DND-41 (cell line): Measurements from ENCODE around the gene NUBP2.

ENCODE experiments used
- ATAC-seq: fragments of 200-7000 bp; cut with Tn5 transposase; 3 replicates; pipeline ENCODE4 v1.9.1; 2021; ENCODE audit warnings: low read depth; ENCODE audit not compliant: insufficient read depth
- DNase-seq: peaks from one replicate; pipeline ENCODE4 v3.0.0-alpha.2; 2020
- H2AFZ ChIP-seq: 2 replicates; pipeline ENCODE4 v1.6.0; 2012; ENCODE audit warnings: low read depth, low read length
- H3K27ac ChIP-seq: 2 replicates; pipeline ENCODE4 v1.5.1; 2012; ENCODE audit warnings: low read length, inconsistent platforms
- H3K27me3 ChIP-seq: fragments of 200-600 bp; sonication (generic); 2 replicates; pipeline ENCODE4 v1.6.0; 2012; ENCODE audit warnings: low read length, mild to moderate bottlenecking, inconsistent platforms; ENCODE audit not compliant: insufficient read depth, poor library complexity
- H3K36me3 ChIP-seq: 2 replicates; pipeline ENCODE4 v1.5.1; 2012; ENCODE audit warnings: low read length, inconsistent platforms; ENCODE audit not compliant: insufficient read depth
- H3K4me1 ChIP-seq: 2 replicates; pipeline ENCODE4 v1.5.1; 2012; ENCODE audit warnings: mild to moderate bottlenecking, low read length; ENCODE audit not compliant: insufficient read depth
- H3K4me2 ChIP-seq: 2 replicates; pipeline ENCODE4 v1.6.0; 2012; ENCODE audit warnings: mild to moderate bottlenecking, moderate library complexity, low read length, inconsistent platforms; ENCODE audit not compliant: insufficient read depth
- H3K4me3 ChIP-seq, 2 experiments: fragments of 200-600 bp in 1 of 2; shearing (Covaris generic) in 1 of 2; 2 replicates each; pipeline ENCODE4 v1.5.1; 2012 to 2016; ENCODE audit warnings: inconsistent platforms in 2 of 2, low read length in 2 of 2, mild to moderate bottlenecking in 2 of 2, low read depth in 1 of 2, moderate library complexity in 1 of 2
- H3K79me2 ChIP-seq: 2 replicates; pipeline ENCODE4 v1.6.0; 2012; ENCODE audit warnings: low read length, inconsistent platforms; ENCODE audit not compliant: insufficient read depth
- H3K9ac ChIP-seq: 2 replicates; pipeline ENCODE4 v1.6.0; 2012; ENCODE audit warnings: low read depth, mild to moderate bottlenecking, inconsistent platforms, low read length, moderate library complexity
- H3K9me3 ChIP-seq: 2 replicates; pipeline ENCODE4 v1.5.1; 2012; ENCODE audit warnings: low read length, moderate library complexity, mild to moderate bottlenecking, inconsistent platforms; ENCODE audit not compliant: insufficient read depth, severe bottlenecking
- H4K20me1 ChIP-seq: 2 replicates; pipeline ENCODE4 v1.6.0; 2012; ENCODE audit warnings: low read length; ENCODE audit not compliant: insufficient read depth
- CTCF ChIP-seq: IDR thresholded peaks from 2 replicates; pipeline ENCODE4 v1.5.1; 2012; ENCODE audit warnings: borderline replicate concordance, low read length, moderate library complexity, mild to moderate bottlenecking; ENCODE audit not compliant: poor library complexity, severe bottlenecking; ENCODE audit errors: extremely low read depth
- EZH2 ChIP-seq: IDR thresholded peaks from 3 replicates; pipeline ENCODE4 v1.6.1; 2012; ENCODE audit warnings: borderline replicate concordance, low read depth, mild to moderate bottlenecking, moderate library complexity, low read length, inconsistent platforms; ENCODE audit not compliant: severe bottlenecking

NUBP2 gene

DNA sequence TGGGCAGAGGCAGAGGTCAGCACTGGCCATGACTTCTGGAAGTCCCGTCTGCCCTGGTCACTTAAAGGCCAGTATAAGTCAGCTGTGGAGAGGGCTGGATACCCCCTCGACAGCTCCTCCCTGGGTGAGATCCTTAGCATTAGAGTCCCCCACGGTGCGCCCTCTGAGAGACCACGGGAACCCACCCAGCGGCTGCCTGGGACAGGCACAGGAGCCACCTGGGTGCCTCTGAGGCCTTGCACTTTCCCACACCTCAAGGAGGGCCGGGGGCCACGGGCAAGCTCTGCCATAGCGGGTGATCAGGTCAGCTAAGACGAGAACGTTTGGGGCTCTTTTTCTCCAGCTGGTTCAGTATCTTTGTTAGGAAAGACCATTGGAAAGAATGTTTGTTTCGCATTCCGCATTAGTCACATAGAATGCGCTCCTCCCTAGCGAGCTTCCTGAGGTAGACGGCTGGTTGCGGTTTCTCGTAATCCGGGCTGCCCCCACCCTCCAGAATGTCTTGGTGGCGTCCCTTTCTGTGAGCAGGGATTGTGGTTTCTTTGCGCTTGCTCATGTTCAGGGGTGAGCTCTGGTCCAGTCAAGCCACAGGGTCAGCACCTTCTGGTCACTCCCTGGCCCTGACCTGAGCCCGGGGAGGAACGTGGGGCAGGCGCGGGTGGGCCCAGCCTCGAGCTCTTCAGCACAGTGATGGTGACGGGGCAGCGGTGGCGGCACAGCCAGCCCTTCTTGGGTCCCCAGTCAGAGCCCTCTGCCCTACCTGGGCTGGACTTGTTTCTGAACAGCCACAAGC is 36.7 kb upstream of the NUBP2 start:
- no peak for DNase-seq
- Histone ChIP-seq H3K79me2 (no peaks in the 10 kb centered on the region), H3K4me2 (no peak overlapping the region), H3K27ac (no peak overlapping the region), H3K9ac (no peak overlapping the region), H4K20me1 (peaks cover 14% of the 10 kb centered on the region), H3K4me3 (no peak overlapping the region), H3K9me3 (no peaks in the 10 kb centered on the region), H3K4me1 (no peaks in the 10 kb centered on the region), H3K27me3 (no peaks in the 10 kb centered on the region), H2AFZ (no peak overlapping the region), H3K36me3 (peaks cover 76% of the 10 kb centered on the region)
- no peak for ATAC-seq
- TF ChIP-seq EZH2 = no peak

DNA sequence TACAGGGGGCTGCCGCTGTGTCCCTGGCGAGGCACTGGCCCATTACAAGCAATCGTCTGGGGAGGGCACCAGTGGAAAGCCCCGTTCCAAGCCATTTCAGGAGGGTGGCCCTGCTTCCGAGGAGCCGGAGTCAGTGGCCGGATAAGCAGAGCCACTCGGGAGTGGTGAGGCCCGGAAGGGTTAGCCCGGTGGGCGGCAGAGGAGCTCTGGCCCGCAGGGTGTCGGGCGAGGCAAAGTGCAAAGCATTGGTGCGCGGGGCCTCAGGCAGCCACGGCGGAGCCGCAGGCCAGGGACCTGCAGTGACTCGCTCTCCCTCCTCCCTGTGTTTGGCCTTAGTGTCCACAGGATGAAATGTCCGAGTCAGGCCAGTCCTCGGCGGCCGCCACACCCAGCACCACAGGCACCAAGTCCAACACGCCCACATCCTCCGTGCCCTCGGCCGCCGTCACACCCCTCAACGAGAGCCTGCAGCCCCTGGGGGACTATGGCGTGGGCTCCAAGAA is 36.0 kb upstream of the NUBP2 start:
- DNase-seq = no peak
- H3K4me3 ChIP-seq = no peak overlapping the region
- H3K4me1 ChIP-seq = no peaks in the 10 kb centered on the region
- H3K9me3 ChIP-seq = no peaks in the 10 kb centered on the region
- H2AFZ ChIP-seq = no peak overlapping the region
- H3K79me2 ChIP-seq = no peaks in the 10 kb centered on the region
- no peaks in the 10 kb centered on the region for H3K27me3 ChIP-seq
- H3K4me2 ChIP-seq = no peak overlapping the region
- H3K9ac ChIP-seq = no peak overlapping the region
- peaks cover 10% of the 10 kb centered on the region for H4K20me1 ChIP-seq
- peaks cover 78% of the 10 kb centered on the region for H3K36me3 ChIP-seq
- TF ChIP-seq CTCF = no peak
- no peak for TF ChIP-seq EZH2
- no peak for ATAC-seq
- no peak overlapping the region for H3K27ac ChIP-seq

DNA sequence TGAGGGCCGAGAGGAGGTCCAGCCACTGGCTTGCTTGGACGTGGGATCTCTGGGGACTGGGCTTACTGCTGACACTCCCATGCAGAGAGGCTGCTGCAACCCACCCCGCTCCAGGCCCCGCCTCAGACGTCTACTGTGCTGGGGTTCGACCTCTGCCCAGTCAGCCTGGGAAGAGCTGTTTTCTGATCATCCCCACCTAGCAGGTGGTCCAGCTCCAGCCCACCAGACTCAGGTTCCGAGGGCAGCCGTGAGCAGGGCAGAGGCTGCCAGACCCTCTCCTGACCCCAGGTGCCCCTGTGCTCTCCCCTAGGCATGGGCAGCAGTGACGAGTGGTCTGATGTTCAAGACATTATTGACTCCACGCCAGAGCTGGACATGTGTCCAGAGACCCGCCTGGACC is 34.8 kb upstream of the NUBP2 start:
- no peaks in the 10 kb centered on the region for H3K79me2 ChIP-seq
- ATAC-seq = no peak
- H3K27ac ChIP-seq = no peak overlapping the region
- H3K9ac ChIP-seq = no peak overlapping the region
- TF ChIP-seq EZH2 (no peak), CTCF (no peak)
- no peak overlapping the region for H3K4me2 ChIP-seq
- no peaks in the 10 kb centered on the region for H3K27me3 ChIP-seq
- peaks cover 88% of the 10 kb centered on the region for H3K36me3 ChIP-seq
- no peak overlapping the region for H2AFZ ChIP-seq
- no peaks in the 10 kb centered on the region for H3K9me3 ChIP-seq
- H3K4me3 ChIP-seq = no peak overlapping the region
- no peaks in the 10 kb centered on the region for H3K4me1 ChIP-seq
- no peak for DNase-seq
- peaks cover 4% of the 10 kb centered on the region; the same call in 1 of the 2 replicates for H4K20me1 ChIP-seq
